OCI-LY7 (cell line): Measurements from ENCODE around the gene SPRYD3. TPM values are rescaled to one million over a fixed set of nuclear protein-coding genes. Genes with fewer than 3 reads are reported as not detected.

Experiments
- BruUV-seq: library from RNA; stranded (reverse); fragments of 400-500 nt; replicated peaks from 2 replicates; lab custom pipeline; 2021; lab: Mats Ljungman, UMichigan
- CTCF ChIA-PET: fragments of 300-600 bp; sonication (Branson Sonifier 250); formaldehyde crosslinking; loops from one replicate; lab custom pipeline; 2022; ENCODE audit warnings: antibody characterized with exemption; ENCODE audit not compliant: unreplicated experiment; lab: Charles Lee
- POLR2A ChIA-PET: fragments of 300-600 bp; sonication (Branson Sonifier 250); formaldehyde crosslinking; loops from one replicate; lab custom pipeline; 2022; ENCODE audit warnings: antibody characterized with exemption; lab: Charles Lee
- DNase-seq: peaks from one replicate; pipeline ENCODE4 v3.0.0-alpha.2; 2015; ENCODE audit warnings: low spot score
- H2AFZ ChIP-seq: fragments of 200-600 bp; sonication (generic), shearing (Covaris generic); 2 replicates; pipeline ENCODE4 v1.6.1; 2014; ENCODE audit warnings: mild to moderate bottlenecking, antibody characterized with exemption, low read length, moderate library complexity
- H3K27ac ChIP-seq: fragments of 200-600 bp; sonication (generic); 2 replicates; pipeline ENCODE4 v1.5.1; 2014; ENCODE audit warnings: mixed run types, low read depth, mild to moderate bottlenecking, moderate library complexity, low read length, inconsistent platforms; ENCODE audit not compliant: poor library complexity, severe bottlenecking
- H3K36me3 ChIP-seq: fragments of 200-600 bp; sonication (generic); 2 replicates; pipeline ENCODE4 v1.6.1; 2014; ENCODE audit warnings: mild to moderate bottlenecking, antibody characterized with exemption, low read length, moderate library complexity, mixed read lengths; ENCODE audit not compliant: insufficient read depth
- H3K4me1 ChIP-seq: fragments of 200-600 bp; sonication (generic); 2 replicates; pipeline ENCODE4 v1.5.1; 2014; ENCODE audit warnings: mild to moderate bottlenecking, low read length; ENCODE audit not compliant: insufficient read depth, poor library complexity, severe bottlenecking
- H3K4me2 ChIP-seq: fragments of 200-600 bp; sonication (generic); 2 replicates; pipeline ENCODE4 v1.6.1; 2014; ENCODE audit warnings: mild to moderate bottlenecking, low read length
- H3K4me3 ChIP-seq: fragments of 200-600 bp; sonication (generic); 2 replicates; pipeline ENCODE4 v1.5.1; 2014; ENCODE audit warnings: mild to moderate bottlenecking, low read depth, low read length; ENCODE audit not compliant: poor library complexity, severe bottlenecking
- H3K79me2 ChIP-seq: fragments of 200-600 bp; sonication (generic); 2 replicates; pipeline ENCODE4 v1.6.1; 2016; ENCODE audit warnings: low read depth, mild to moderate bottlenecking, low read length, moderate library complexity, mixed read lengths; ENCODE audit not compliant: insufficient read depth
- H3K9me2 ChIP-seq: fragments of 200-600 bp; sonication (generic); 2 replicates; pipeline ENCODE4 v1.6.1; 2016; ENCODE audit warnings: mild to moderate bottlenecking, low read length, mixed read lengths; ENCODE audit not compliant: insufficient read depth
- H3K9me3 ChIP-seq: fragments of 200-600 bp; sonication (generic); 2 replicates; pipeline ENCODE4 v1.6.1; 2014; ENCODE audit warnings: mild to moderate bottlenecking, mixed run types, low read length, mixed read lengths
- H4K20me1 ChIP-seq: fragments of 200-600 bp; sonication (generic); 2 replicates; pipeline ENCODE4 v1.6.1; 2014; ENCODE audit warnings: mild to moderate bottlenecking, antibody characterized with exemption, low read length, moderate library complexity, mixed read lengths; ENCODE audit not compliant: insufficient read depth
- CTCF ChIP-seq: fragments of 200-600 bp; sonication (generic); conservative IDR thresholded peaks from 2 replicates; pipeline ENCODE4 v1.5.1; 2014; ENCODE audit warnings: mild to moderate bottlenecking, antibody characterized with exemption, low read length, moderate library complexity, mixed read lengths
- EZH2phosphoT487 ChIP-seq: fragments of 200-600 bp; sonication (generic); IDR thresholded peaks from 2 replicates; pipeline ENCODE4 v1.6.1; 2018; ENCODE audit warnings: low read depth, borderline replicate concordance, mild to moderate bottlenecking, mixed run types, antibody characterized with exemption, low read length, moderate library complexity, mixed read lengths
- intact Hi-C: fragments of 100-400 bp; cut with micrococcal nuclease; formaldehyde crosslinking; loops from one replicate; pipeline ENCODE4 v1.10.0; 2022; ENCODE audit not compliant: unreplicated experiment
- total RNA-seq, 2 experiments: library from RNA; depleted of rRNA in 1 of 2; stranded (reverse); fragments of >200 nt in 1 of 2; shearing (Covaris generic) in 1 of 2; gene quantifications; 2 replicates each; pipeline ENCODE4 v1.2.3, GENCODE V29; 2014 to 2022

The SPRYD3 gene
- total RNA-seq, 2 experiments from 2014 or later, result 7.3 to 20.5 TPM

GRCh38 chr12:53051058-53051880 lies 27.9 kb downstream of the SPRYD3 start:
- no peaks in the 10 kb centered on the region for H3K9me3 ChIP-seq
- no peaks in the 10 kb centered on the region for H4K20me1 ChIP-seq
- no TSS peak for BruUV-seq
- H2AFZ ChIP-seq, result no peak overlapping the region
- no peak overlapping the region for H3K27ac ChIP-seq
- H3K79me2 ChIP-seq, result no peaks in the 10 kb centered on the region
- H3K9me2 ChIP-seq, result no peaks in the 10 kb centered on the region
- H3K4me3 ChIP-seq, result no peak overlapping the region
- TF ChIP-seq CTCF (no peak), EZH2phosphoT487 (no peak)
- H3K4me2 ChIP-seq, result no peak overlapping the region
- peaks cover 23% of the 10 kb centered on the region for H3K4me1 ChIP-seq
- CTCF ChIA-PET, result no interaction called here
- POLR2A ChIA-PET, result no interaction called here
- intact Hi-C loops, result no loop called here
- no peaks in the 10 kb centered on the region for H3K36me3 ChIP-seq
- DNase-seq, result no peak

- H3K9me2 ChIP-seq, result no peaks in the 10 kb centered on the region
- BruUV-seq, result no TSS peak
- CTCF ChIA-PET, result no interaction called here
- POLR2A ChIA-PET, result no interaction called here
- no peak overlapping the region for H2AFZ ChIP-seq
- peaks cover 25% of the 10 kb centered on the region for H3K4me1 ChIP-seq
- H3K79me2 ChIP-seq, result no peaks in the 10 kb centered on the region
- H3K27ac ChIP-seq, result no peak overlapping the region
- TF ChIP-seq CTCF, result no peak
- no peak for TF ChIP-seq EZH2phosphoT487
- no peaks in the 10 kb centered on the region for H3K36me3 ChIP-seq
- intact Hi-C loops, result no loop called here
- H3K9me3 ChIP-seq, result no peaks in the 10 kb centered on the region
- H3K4me2 ChIP-seq, result no peak overlapping the region
- no peak overlapping the region for H3K4me3 ChIP-seq
- H4K20me1 ChIP-seq, result no peaks in the 10 kb centered on the region
- no peak for DNase-seq
These were observed 28.6 kb downstream of the SPRYD3 start for GRCh38 chr12:53050426-53051057.
